ENCODE measurements around the gene IKBKG. TPM values are rescaled to one million over a fixed set of nuclear protein-coding genes. Genes with fewer than 3 reads are reported as not detected.

IKBKG gene
- total RNA-seq, 2 experiments from 2014 or later: 14.3 to 34.4 TPM

GRCh38 chrX:154597221-154597620, 49.8 kb downstream of the IKBKG start:
- Histone ChIP-seq H3K4me3 (ENCODE audit: low read depth, low read length, poor library complexity, severe bottlenecking) (no peak overlapping the region), H3K27ac (ENCODE audit: low read depth, low read length, poor library complexity, severe bottlenecking) (no peak overlapping the region), H2AFZ (ENCODE audit: low read length) (no peak overlapping the region), H3K4me2 (ENCODE audit: low read length) (no peak overlapping the region), H3K79me2 (ENCODE audit: insufficient read depth, low read depth, low read length) (no peaks in the 10 kb centered on the region), H3K9me3 (ENCODE audit: low read length) (no peaks in the 10 kb centered on the region), H4K20me1 (ENCODE audit: insufficient read depth, low read length) (no peaks in the 10 kb centered on the region), H3K9me2 (ENCODE audit: insufficient read depth, low read length) (no peaks in the 10 kb centered on the region), H3K36me3 (ENCODE audit: insufficient read depth, low read length) (no peaks in the 10 kb centered on the region), H3K4me1 (ENCODE audit: insufficient read depth, low read length, poor library complexity, severe bottlenecking) (no peaks in the 10 kb centered on the region)
- intact Hi-C loops (cut with micrococcal nuclease; ENCODE audit: unreplicated experiment): no loop called here
- no peak for TF ChIP-seq EZH2phosphoT487 (IDR thresholded peaks at IDR 0.05; ENCODE audit: borderline replicate concordance, low read depth, low read length)
- TF ChIP-seq, protein P1, sequence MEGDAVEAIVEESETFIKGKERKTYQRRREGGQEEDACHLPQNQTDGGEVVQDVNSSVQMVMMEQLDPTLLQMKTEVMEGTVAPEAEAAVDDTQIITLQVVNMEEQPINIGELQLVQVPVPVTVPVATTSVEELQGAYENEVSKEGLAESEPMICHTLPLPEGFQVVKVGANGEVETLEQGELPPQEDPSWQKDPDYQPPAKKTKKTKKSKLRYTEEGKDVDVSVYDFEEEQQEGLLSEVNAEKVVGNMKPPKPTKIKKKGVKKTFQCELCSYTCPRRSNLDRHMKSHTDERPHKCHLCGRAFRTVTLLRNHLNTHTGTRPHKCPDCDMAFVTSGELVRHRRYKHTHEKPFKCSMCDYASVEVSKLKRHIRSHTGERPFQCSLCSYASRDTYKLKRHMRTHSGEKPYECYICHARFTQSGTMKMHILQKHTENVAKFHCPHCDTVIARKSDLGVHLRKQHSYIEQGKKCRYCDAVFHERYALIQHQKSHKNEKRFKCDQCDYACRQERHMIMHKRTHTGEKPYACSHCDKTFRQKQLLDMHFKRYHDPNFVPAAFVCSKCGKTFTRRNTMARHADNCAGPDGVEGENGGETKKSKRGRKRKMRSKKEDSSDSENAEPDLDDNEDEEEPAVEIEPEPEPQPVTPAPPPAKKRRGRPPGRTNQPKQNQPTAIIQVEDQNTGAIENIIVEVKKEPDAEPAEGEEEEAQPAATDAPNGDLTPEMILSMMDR (conservative IDR thresholded peaks at IDR 0.05; ENCODE audit: low read length): no peak
- CTCF ChIA-PET (ENCODE audit: unreplicated experiment): no interaction called here
- POLR2A ChIA-PET: no interaction called here
- no TSS peak for BruUV-seq (replicated peaks)
- no peak for DNase-seq (ENCODE audit: low spot score)

- no peaks in the 10 kb centered on the region for H3K9me2 ChIP-seq (ENCODE audit: insufficient read depth, low read length)
- ChIA-PET POLR2A (no interaction called here), CTCF (ENCODE audit: unreplicated experiment) (no interaction called here)
- no peaks in the 10 kb centered on the region for H3K4me1 ChIP-seq (ENCODE audit: insufficient read depth, low read length, poor library complexity, severe bottlenecking)
- no peak overlapping the region for H3K27ac ChIP-seq (ENCODE audit: low read depth, low read length, poor library complexity, severe bottlenecking)
- no peaks in the 10 kb centered on the region for H4K20me1 ChIP-seq (ENCODE audit: insufficient read depth, low read length)
- H2AFZ ChIP-seq (ENCODE audit: low read length): no peak overlapping the region
- no peak for DNase-seq (ENCODE audit: low spot score)
- BruUV-seq (replicated peaks): no TSS peak
- intact Hi-C loops (cut with micrococcal nuclease; ENCODE audit: unreplicated experiment): no loop called here
- no peaks in the 10 kb centered on the region for H3K36me3 ChIP-seq (ENCODE audit: insufficient read depth, low read length)
- no peak overlapping the region for H3K4me3 ChIP-seq (ENCODE audit: low read depth, low read length, poor library complexity, severe bottlenecking)
- no peaks in the 10 kb centered on the region for H3K79me2 ChIP-seq (ENCODE audit: insufficient read depth, low read depth, low read length)
- no peaks in the 10 kb centered on the region for H3K9me3 ChIP-seq (ENCODE audit: low read length)
- TF ChIP-seq EZH2phosphoT487 (IDR thresholded peaks at IDR 0.05; ENCODE audit: borderline replicate concordance, low read depth, low read length): no peak
- TF ChIP-seq, protein P1 (conservative IDR thresholded peaks at IDR 0.05; ENCODE audit: low read length): no peak
- no peak overlapping the region for H3K4me2 ChIP-seq (ENCODE audit: low read length)
Observed at GRCh38 chrX:154598656-154599055, 51.2 kb downstream of the IKBKG start.

DNA sequence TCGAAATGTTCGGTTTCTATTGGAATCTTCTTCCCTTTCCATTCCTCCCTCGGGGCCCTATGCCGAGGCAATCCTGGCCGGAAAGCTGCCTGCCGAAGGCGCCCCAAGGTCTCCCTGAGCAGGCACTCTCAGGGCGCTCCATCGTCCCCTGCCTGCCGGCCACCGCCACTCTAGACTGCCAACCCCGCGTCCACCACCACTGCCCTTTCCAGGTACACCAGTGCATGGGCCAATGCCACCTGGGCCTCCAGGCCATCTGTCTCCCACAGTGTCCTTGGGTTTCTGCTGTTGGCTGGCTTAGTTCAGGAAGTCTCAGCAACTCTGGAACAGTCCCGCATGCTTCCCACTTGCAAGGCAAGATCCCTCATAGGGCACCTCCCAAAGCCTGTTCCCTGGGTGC, 52.1 kb downstream of the IKBKG start:
- Histone ChIP-seq H2AFZ (ENCODE audit: low read length) (no peak overlapping the region), H3K4me3 (ENCODE audit: low read depth, low read length, poor library complexity, severe bottlenecking) (no peak overlapping the region), H3K79me2 (ENCODE audit: insufficient read depth, low read depth, low read length) (no peaks in the 10 kb centered on the region), H3K9me3 (ENCODE audit: low read length) (no peaks in the 10 kb centered on the region), H3K4me2 (ENCODE audit: low read length) (no peak overlapping the region), H3K27ac (ENCODE audit: low read depth, low read length, poor library complexity, severe bottlenecking) (no peak overlapping the region), H4K20me1 (ENCODE audit: insufficient read depth, low read length) (no peaks in the 10 kb centered on the region), H3K4me1 (ENCODE audit: insufficient read depth, low read length, poor library complexity, severe bottlenecking) (no peaks in the 10 kb centered on the region), H3K9me2 (ENCODE audit: insufficient read depth, low read length) (no peaks in the 10 kb centered on the region), H3K36me3 (ENCODE audit: insufficient read depth, low read length) (no peaks in the 10 kb centered on the region)
- ChIA-PET POLR2A (no interaction called here), CTCF (ENCODE audit: unreplicated experiment) (no interaction called here)
- DNase-seq (ENCODE audit: low spot score): no peak
- TF ChIP-seq EZH2phosphoT487 (IDR thresholded peaks at IDR 0.05; ENCODE audit: borderline replicate concordance, low read depth, low read length): no peak
- TF ChIP-seq, protein P1 (conservative IDR thresholded peaks at IDR 0.05; ENCODE audit: low read length): no peak
- intact Hi-C loops (cut with micrococcal nuclease; ENCODE audit: unreplicated experiment): no loop called here
- no TSS peak for BruUV-seq (replicated peaks)

All from OCI-LY7 (cell line).